HUDEP-2 (cell line): ENCODE data around the gene COL4A2.
A peak's percentile ranks its signal among the peaks of the same experiment; 100 is the strongest.
"Not testable (repeated sequence)": the region's sequence is repeated elsewhere in the genome, so short reads cannot be mapped to it uniquely, and the experiment has no call there.

Source experiments
- DNase-seq, 76 experiments: peaks; one replicate each; lab custom pipeline; 2025; ENCODE audit not compliant: unreplicated experiment in 76 of 76; lab: John Stamatoyannopoulos, UW

Gene COL4A2

GRCh38 chr13:110447801-110448200 is 140.7 kb downstream of the COL4A2 start:
- DNase-seq: no peak

DNA sequence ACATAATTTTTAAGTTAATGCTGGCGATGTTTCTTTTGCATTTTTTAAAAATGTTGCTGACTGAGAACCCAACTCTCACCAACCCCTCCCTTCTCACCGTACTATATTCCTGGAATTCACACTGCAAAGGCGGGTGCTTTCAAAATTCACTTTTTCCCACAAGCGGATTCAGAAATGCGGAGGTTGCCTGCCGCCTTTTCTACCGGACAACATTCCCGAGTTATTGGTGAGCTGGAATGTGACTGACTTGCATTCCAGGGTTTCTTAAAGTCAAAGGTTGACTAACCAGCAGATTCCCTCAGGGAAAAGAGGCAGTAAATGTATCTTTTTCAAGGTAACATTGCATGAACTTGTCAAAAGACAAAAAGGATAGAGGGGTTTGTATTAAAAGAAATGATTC is 141.1 kb downstream of the COL4A2 start:
- DNase-seq: no peak

DNA sequence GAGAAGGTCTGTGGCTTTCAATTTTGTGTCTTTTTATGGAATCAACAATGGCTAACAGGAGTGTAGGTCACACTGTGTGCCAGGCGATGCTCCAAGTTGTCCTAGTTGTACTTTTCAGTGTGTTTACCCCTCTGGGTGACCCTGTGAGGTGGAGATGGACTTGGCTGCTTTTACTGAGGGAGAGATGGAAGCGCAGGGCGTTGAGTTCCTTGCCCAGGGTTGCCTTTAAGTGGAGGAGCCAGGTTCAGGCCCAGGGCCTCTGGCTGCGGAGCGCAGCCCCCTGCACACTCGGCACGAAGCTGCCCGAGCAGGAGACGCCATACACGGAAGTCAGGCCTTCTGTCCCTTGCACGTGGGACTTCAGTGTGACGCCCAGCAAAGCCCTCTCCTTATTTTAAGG is 141.6 kb downstream of the COL4A2 start:
- DNase-seq: no peak

GRCh38 chr13:110449219-110450015 is 142.3 kb downstream of the COL4A2 start:
- DNase-seq: no peak

DNA sequence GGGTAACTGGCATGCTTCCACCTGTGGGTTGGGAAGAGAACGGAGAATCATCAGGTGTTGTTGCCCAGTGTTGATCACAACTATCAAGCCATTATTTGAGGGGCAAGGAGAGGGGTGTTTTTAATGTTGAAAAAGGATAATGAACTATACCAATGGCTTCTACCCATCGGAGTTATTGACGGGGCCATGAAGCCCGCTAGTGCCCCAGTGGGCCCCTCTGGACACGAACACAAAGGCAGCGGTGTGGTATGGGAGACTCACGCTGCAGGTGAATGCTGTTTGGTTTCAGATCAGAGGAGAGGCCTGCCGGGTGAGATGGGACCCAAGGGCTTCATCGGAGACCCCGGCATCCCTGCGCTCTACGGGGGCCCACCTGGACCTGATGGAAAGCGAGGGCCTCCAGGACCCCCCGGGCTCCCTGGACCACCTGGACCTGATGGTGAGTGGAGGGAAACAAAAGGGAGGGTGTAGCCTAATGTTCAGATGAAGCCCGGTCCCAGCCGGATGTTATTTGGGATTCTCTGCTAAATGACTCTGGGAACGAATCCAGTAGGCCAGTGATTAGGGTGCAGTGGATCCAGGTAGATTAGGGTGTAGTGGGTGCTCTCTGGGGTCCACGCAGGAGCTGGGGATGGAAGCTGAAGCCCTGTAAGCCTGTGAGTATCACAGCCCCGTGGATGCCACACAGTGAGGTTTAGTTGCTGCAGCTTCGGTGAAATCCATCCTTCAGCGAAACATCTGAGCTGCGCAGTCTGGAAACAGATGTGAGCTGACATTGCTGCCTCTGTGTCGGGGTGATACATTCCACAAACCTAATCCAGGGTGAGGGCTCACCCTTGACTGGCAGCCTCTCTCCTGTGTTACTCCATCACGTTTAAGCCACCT is 143.2 kb downstream of the COL4A2 start:
- DNase-seq: no peak

- DNase-seq: no peak
Observed at GRCh38 chr13:110450941-110451730, 144.1 kb downstream of the COL4A2 start.

GRCh38 chr13:110453091-110453490 is 146.0 kb downstream of the COL4A2 start:
- DNase-seq: not testable (repeated sequence)

- no peak for DNase-seq
Observed at GRCh38 chr13:110453797-110454196, 146.7 kb downstream of the COL4A2 start.

- no peak for DNase-seq
Observed at GRCh38 chr13:110454227-110454859, 147.3 kb downstream of the COL4A2 start.

DNA sequence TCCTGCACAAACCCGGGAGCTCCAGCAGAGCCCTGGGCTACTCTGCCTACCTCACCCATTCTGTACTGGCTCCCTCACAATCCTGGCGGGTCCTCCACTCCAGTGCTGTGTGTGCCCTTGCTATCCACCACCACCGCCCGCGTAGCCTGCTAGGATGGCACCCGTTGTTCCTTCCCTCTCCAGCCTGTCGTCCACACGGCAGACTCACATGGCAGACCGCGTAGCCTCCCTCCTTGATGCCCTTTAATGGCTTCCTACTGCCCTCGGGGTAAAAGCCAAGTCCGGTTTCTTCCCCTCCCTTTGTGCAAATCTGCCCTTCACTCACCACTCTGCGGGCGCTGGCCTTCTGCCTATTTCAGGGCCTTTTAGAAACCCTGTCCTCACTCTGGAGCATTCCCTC is 147.9 kb downstream of the COL4A2 start:
- no peak for DNase-seq

DNA sequence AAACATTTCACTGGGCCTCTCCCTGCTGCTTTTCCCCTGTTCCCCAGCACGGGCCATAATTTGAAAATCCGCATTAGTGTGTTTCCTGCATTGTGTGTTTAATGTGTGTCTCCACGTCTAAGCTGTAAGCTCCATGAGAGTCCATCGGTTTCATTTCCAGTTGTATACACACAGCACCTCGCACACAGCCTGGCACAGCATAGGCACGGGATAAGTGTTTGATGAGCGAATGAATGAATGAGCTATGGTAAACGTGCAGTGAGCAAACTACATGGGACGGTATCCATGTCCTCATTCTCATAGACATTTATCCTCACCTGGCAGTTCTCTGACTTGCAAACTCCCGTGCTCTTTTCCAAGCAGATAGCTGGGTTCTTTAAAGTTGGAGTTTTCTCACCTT is 148.4 kb downstream of the COL4A2 start:
- no peak for DNase-seq

DNA sequence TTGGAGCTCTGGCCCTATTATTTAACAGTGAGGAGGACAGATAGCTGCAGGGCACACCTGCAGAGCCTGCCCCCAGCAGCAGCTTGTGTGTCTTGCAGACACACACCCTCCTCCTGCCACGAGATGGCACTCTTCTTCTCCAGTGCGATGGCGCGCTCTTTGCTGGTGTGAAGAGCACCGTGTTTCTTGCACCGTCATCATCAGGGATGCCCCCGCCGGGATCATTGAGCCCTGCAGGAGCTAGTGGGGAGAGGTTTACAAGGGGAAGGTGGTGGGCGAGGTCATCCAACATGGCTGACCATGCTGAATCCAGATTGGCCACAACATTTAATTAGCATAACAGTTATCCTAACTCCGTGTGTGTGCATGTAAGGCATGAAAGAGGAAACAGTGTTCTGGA is 148.9 kb downstream of the COL4A2 start:
- DNase-seq: peak in 70 of 76 experiments; percentile 3 to 70 (median 40)

- no peak for DNase-seq
Observed at GRCh38 chr13:110456550-110456949, 149.5 kb downstream of the COL4A2 start.

- DNase-seq: no peak
Observed at GRCh38 chr13:110457361-110457760, 150.3 kb downstream of the COL4A2 start.

DNA sequence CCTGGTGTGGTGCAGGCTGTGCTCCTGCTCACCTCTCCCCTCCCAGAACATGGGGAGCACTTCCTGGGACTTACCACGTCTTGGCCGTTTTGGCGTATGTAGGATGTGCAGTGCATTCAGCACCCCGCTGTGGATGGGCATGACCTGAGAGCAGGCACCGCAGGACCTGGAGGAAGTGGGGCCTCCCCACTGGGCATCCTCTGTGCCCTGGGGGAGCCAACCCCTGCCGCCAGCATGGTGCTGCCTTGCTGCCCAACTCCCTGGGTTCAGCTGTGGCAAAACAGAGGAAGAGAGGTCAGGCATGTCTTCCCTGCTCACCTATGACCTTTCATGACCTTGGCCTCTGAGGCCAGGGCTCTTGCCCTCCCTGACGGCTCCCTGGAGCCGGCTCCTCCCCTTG is 150.9 kb downstream of the COL4A2 start:
- DNase-seq: no peak

- DNase-seq: no peak
Observed at GRCh38 chr13:110458594-110459365, 151.7 kb downstream of the COL4A2 start.

DNA sequence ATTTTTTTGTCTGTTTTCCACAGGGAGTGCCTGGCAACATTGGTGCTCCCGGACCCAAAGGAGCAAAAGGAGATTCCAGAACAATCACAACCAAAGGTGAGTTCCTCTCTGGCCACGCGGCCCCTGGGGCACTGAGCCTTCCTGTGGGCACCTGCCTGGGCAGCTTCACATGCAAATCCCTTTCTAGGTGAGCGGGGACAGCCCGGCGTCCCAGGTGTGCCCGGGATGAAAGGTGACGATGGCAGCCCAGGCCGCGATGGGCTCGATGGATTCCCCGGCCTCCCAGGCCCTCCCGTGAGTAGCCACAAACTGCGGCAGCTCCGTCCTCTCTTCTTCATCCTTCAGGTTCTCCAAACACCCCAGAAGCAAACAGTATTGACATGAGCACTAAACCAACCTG is 155.0 kb downstream of the COL4A2 start:
- DNase-seq: no peak

DNA sequence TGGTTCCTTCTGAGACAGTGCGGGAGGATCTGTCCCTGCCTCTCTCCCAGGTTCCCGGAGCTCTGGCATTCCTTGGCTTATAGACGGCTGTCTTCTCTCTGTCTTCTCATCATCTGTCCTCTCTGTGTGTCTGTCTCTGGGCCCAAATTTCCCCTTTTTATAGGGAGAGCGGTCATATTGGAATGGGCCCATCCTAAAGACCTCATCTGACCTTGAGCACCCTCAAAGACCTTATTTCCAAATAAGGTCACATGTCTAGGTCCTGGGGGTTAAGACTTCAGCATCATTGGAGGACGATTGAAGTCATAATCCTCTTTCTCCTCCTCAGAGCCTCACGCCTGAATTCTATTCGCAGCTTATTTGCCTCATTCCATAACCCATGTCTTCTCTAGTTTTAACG is 156.1 kb downstream of the COL4A2 start:
- DNase-seq: no peak

DNA sequence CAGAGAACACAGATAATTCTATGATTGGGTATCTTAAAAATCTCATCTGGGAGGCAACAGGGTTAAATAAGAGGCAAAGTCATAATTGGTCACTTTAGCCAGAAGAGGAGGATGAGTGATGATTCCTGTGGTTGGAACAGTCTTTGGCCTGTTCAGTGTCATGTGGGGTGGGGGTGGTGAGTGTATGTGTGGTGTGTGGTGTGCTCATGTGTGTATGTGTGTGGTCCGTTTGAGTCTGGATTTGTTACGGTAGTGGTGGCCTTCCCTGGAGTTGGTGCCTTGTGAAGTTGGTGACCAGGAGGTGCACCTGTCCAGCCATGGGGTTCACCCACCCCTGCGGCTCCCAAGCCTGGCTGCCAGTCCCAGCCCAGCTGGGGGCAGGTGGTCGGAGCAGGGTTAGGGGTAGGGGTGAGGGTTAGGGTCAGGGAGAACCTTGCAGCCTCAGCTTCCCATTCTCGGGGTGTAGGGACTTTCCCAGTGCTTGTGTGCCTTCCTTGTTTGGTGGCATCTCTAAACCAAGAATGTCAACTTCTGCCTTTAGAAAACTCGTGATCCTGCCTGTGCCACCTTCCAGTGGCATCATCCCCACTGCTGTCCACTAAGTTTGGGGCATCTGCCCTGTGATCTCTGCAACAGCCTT is 156.9 kb downstream of the COL4A2 start:
- DNase-seq: no peak
